CD14-positive monocyte (primary cell): ENCODE data around the gene PFN4. TPM values are rescaled to one million over a fixed set of nuclear protein-coding genes. Genes with fewer than 3 reads are reported as not detected.

Experiments used
- DNase-seq, 3 donors: peaks; one replicate each; pipeline ENCODE4 v3.0.0-alpha.2; 2011 to 2022
- H2AFZ ChIP-seq: 2 replicates; pipeline ENCODE4 v1.6.0; 2012; ENCODE audit warnings: mild to moderate bottlenecking, low read depth, low read length, inconsistent platforms; ENCODE audit not compliant: insufficient read depth, poor library complexity, severe bottlenecking
- H3K27ac ChIP-seq, 2 donors: 1 replicate in 1 of 2; 2 replicates in 1 of 2; pipeline ENCODE4 v1.5.1; 2012 to 2013; ENCODE audit warnings: low read length in 2 of 2, control low read depth in 1 of 2, inconsistent platforms in 1 of 2, low read depth in 1 of 2, mild to moderate bottlenecking in 1 of 2
- H3K27me3 ChIP-seq, 2 donors: one replicate each; pipeline versions ENCODE4 v1.6.0 to v1.6.1; 2011 to 2013; ENCODE audit warnings: low read length in 2 of 2; ENCODE audit not compliant: control insufficient read depth in 2 of 2, insufficient read depth in 2 of 2
- H3K36me3 ChIP-seq, 2 donors: replicated peaks in 1 of 2; 1 replicate in 1 of 2; 2 replicates in 1 of 2; pipeline versions ENCODE4 v1.5.1 to v1.6.1; 2012 to 2013; ENCODE audit warnings: low read length in 2 of 2, control low read depth in 1 of 2, inconsistent platforms in 1 of 2, mild to moderate bottlenecking in 1 of 2; ENCODE audit not compliant: insufficient read depth in 2 of 2, control insufficient read depth in 1 of 2
- H3K4me1 ChIP-seq, 2 donors: 1 replicate in 1 of 2; 2 replicates in 1 of 2; pipeline versions ENCODE4 v1.5.1 to v1.6.1; 2012 to 2013; ENCODE audit warnings: low read length in 2 of 2, control low read depth in 1 of 2, inconsistent platforms in 1 of 2, mild to moderate bottlenecking in 1 of 2, moderate library complexity in 1 of 2; ENCODE audit not compliant: insufficient read depth in 2 of 2, control insufficient read depth in 1 of 2
- H3K4me2 ChIP-seq: replicated peaks from 2 replicates; pipeline ENCODE3; 2012; ENCODE audit warnings: low read length, moderate library complexity, mild to moderate bottlenecking; ENCODE audit not compliant: poor library complexity, severe bottlenecking; ENCODE audit errors: extremely low read depth
- H3K4me3 ChIP-seq, 3 experiments: fragments of 200-600 bp in 1 of 3; sonication (generic) in 1 of 3; replicated peaks in 1 of 3; 1 replicate in 2 of 3; 2 replicates in 1 of 3; pipeline ENCODE4 v1.5.1; 2011 to 2013; ENCODE audit warnings: low read length in 3 of 3, mild to moderate bottlenecking in 3 of 3, control low read depth in 2 of 3, low read depth in 2 of 3, inconsistent platforms in 1 of 3, moderate library complexity in 1 of 3
- H3K79me2 ChIP-seq: 2 replicates; pipeline ENCODE4 v1.6.0; 2012; ENCODE audit warnings: mild to moderate bottlenecking, control low read depth, inconsistent platforms, low read length, moderate library complexity; ENCODE audit not compliant: insufficient read depth
- H3K9ac ChIP-seq: 2 replicates; pipeline ENCODE4 v1.6.0; 2017; ENCODE audit warnings: low read length, mild to moderate bottlenecking; ENCODE audit not compliant: insufficient read depth, poor library complexity, severe bottlenecking
- H3K9me3 ChIP-seq, 2 donors: replicated peaks in 1 of 2; 1 replicate in 1 of 2; 2 replicates in 1 of 2; pipeline versions ENCODE4 v1.5.1 to v1.6.1; 2012 to 2013; ENCODE audit warnings: low read length in 2 of 2, control low read depth in 1 of 2; ENCODE audit not compliant: control insufficient read depth in 1 of 2, insufficient read depth in 1 of 2
- H4K20me1 ChIP-seq: 2 replicates; pipeline ENCODE4 v1.6.0; 2012; ENCODE audit warnings: mild to moderate bottlenecking, low read length, control low read depth, moderate library complexity; ENCODE audit not compliant: insufficient read depth
- H3K27ac Mint-ChIP-seq, 7 donors: one replicate each; pipeline ENCODE4 v1.8.0; 2020; ENCODE audit warnings: mild to moderate bottlenecking in 7 of 7, mixed read lengths in 7 of 7, moderate library complexity in 6 of 7, inconsistent platforms in 2 of 7
- H3K27me3 Mint-ChIP-seq, 3 donors: one replicate each; pipeline ENCODE4 v1.8.0; 2021 to 2022; ENCODE audit warnings: low read depth in 3 of 3, mild to moderate bottlenecking in 3 of 3, mixed read lengths in 3 of 3, moderate library complexity in 3 of 3, inconsistent platforms in 1 of 3
- H3K36me3 Mint-ChIP-seq, 2 donors: one replicate each; pipeline ENCODE4 v1.8.0; 2020; ENCODE audit warnings: mixed read lengths in 2 of 2, inconsistent platforms in 1 of 2, mild to moderate bottlenecking in 1 of 2
- H3K4me1 Mint-ChIP-seq: one replicate; pipeline ENCODE4 v1.8.0; 2020; ENCODE audit warnings: mild to moderate bottlenecking, mixed read lengths
- H3K4me3 Mint-ChIP-seq, 2 donors: one replicate each; pipeline ENCODE4 v1.8.0; 2020; ENCODE audit warnings: mild to moderate bottlenecking in 2 of 2, mixed read lengths in 2 of 2, moderate library complexity in 1 of 2
- H3K9me3 Mint-ChIP-seq, 7 donors: one replicate each; pipeline ENCODE4 v1.8.0; 2020 to 2022; ENCODE audit warnings: mixed read lengths in 7 of 7, mild to moderate bottlenecking in 6 of 7, moderate library complexity in 6 of 7, inconsistent platforms in 2 of 7
- CTCF ChIP-seq: fragments of 200-600 bp; IDR thresholded peaks from one replicate; pipeline ENCODE4 v1.8.0; 2022; ENCODE audit warnings: antibody characterized with exemption, mild to moderate bottlenecking
- WGBS: methylation state at CpG from one replicate; pipeline ENCODE4 v1.1.5; 2013; ENCODE audit warnings: missing lambda C conversion rate; ENCODE audit not compliant: insufficient coverage; 5-methylcytosine and 5-hydroxymethylcytosine counted together
- intact Hi-C, 2 donors: fragments of 100-400 bp; cut with micrococcal nuclease; formaldehyde crosslinking; loops; one replicate each; pipeline versions ENCODE4 v1.15.0 to v1.15.1; 2023
- polyA plus RNA-seq, 3 donors: library from polyadenylated mRNA; depleted of rRNA in 1 of 3; unstranded in 2 of 3; stranded (reverse) in 1 of 3; fragments of 300-500 nt in 2 of 3; fragments of >200 nt in 1 of 3; fragmentation: Illumina TruSeq in 2 of 3; gene quantifications; 1 replicate in 2 of 3; 2 replicates in 1 of 3; pipeline ENCODE4 v1.2.3, GENCODE V29; 2012 to 2021

Gene PFN4
- polyA plus RNA-seq, 3 donors = not detected

- Histone ChIP-seq H2AFZ (no peak overlapping the region), H3K9ac (no peak overlapping the region), H3K9me3 (no peaks in the 10 kb centered on the region), H3K4me1 (peaks cover 9% of the 10 kb centered on the region in 2 donors), H3K79me2 (no peaks in the 10 kb centered on the region), H4K20me1 (no peaks in the 10 kb centered on the region), H3K4me3 (no peak overlapping the region), H3K27me3 (no peaks in the 10 kb centered on the region), H3K36me3 (peaks cover 0 to 7% of the 10 kb centered on the region in 2 donors), H3K27ac (no peak overlapping the region), H3K4me2 (no peak overlapping the region)
- no peak overlapping the region for H3K27ac Mint-ChIP-seq
- H3K27me3 Mint-ChIP-seq = peaks cover 0 to 4% (median 2%) of the 10 kb centered on the region in 3 donors
- peaks cover 0 to 2% (median 0%) of the 10 kb centered on the region in 7 donors for H3K9me3 Mint-ChIP-seq
- intact Hi-C loops = no loop called here
- DNase-seq = no peak
- no peak for TF ChIP-seq CTCF
- H3K4me3 Mint-ChIP-seq = no peak overlapping the region
- H3K4me1 Mint-ChIP-seq = peaks cover 10% of the 10 kb centered on the region
- H3K36me3 Mint-ChIP-seq = peaks cover 18 to 23% of the 10 kb centered on the region in 2 donors
Observed at GRCh38 chr2:24160761-24161160, 37.6 kb upstream of the PFN4 start.

- Histone ChIP-seq H3K79me2 (no peaks in the 10 kb centered on the region), H3K27me3 (no peaks in the 10 kb centered on the region), H3K4me2 (no peak overlapping the region), H3K9ac (no peak overlapping the region), H3K4me3 (no peak overlapping the region), H3K36me3 (peaks cover 0 to 7% of the 10 kb centered on the region in 2 donors), H3K27ac (no peak overlapping the region), H2AFZ (no peak overlapping the region), H3K9me3 (no peaks in the 10 kb centered on the region), H4K20me1 (no peaks in the 10 kb centered on the region), H3K4me1 (peaks cover 5% of the 10 kb centered on the region in 2 donors)
- no peak for DNase-seq
- intact Hi-C loops = no loop called here
- no peak for TF ChIP-seq CTCF
- peaks cover 16 to 23% of the 10 kb centered on the region in 2 donors for H3K36me3 Mint-ChIP-seq
- no peak overlapping the region for H3K27ac Mint-ChIP-seq
- peaks cover 0 to 2% (median 0%) of the 10 kb centered on the region in 7 donors for H3K9me3 Mint-ChIP-seq
- H3K4me3 Mint-ChIP-seq = no peak overlapping the region
- peaks cover 6% of the 10 kb centered on the region for H3K4me1 Mint-ChIP-seq
- WGBS = no CpG with 5 or more reads among the region's 4 CpGs
- peaks cover 0 to 4% (median 2%) of the 10 kb centered on the region in 3 donors for H3K27me3 Mint-ChIP-seq
Observed at GRCh38 chr2:24159708-24160107, 36.6 kb upstream of the PFN4 start.
